K562 (cell line): ENCODE data around the gene ORC4. TPM values are rescaled to one million over a fixed set of nuclear protein-coding genes. Genes with fewer than 3 reads are reported as not detected.

ENCODE experiments used
- ATAC-seq: fragments of 200-7000 bp; cut with Tn5 transposase; 3 replicates; pipeline ENCODE4 v1.9.1; 2020; ENCODE audit warnings: moderate library complexity
- BruUV-seq: library from RNA; stranded (reverse); fragments of 400-500 nt; replicated peaks from 2 replicates; lab custom pipeline; 2021; lab: Mats Ljungman, UMichigan
- CTCF ChIA-PET: fragments of 300-600 bp; formaldehyde crosslinking; extraction: SDS; loops from one replicate; lab custom pipeline; 2021; ENCODE audit warnings: low intra/inter-chr PET ratio; lab: Yijun Ruan, JAX
- POLR2A ChIA-PET: fragments of 300-600, 350-650 bp; sonication (Branson Sonifier 250); formaldehyde crosslinking; extraction: SDS; loops from one replicate; lab custom pipeline; 2021; ENCODE audit warnings: antibody characterized with exemption, inconsistent platforms; lab: Yijun Ruan, JAX
- DNase-seq, 4 experiments: peaks; one replicate each; pipeline versions ENCODE4 v3.0.0 to v3.0.0-alpha.2; 2011 to 2018; ENCODE audit warnings: low spot score in 3 of 4, mixed read lengths in 3 of 4; ENCODE audit errors: extremely low read depth in 1 of 4
- FAIRE-seq: peaks from 2 replicates; lab custom pipeline; 2011; peaks lifted over from hg19 to GRCh38; lab: Jason Lieb, UNC
- H2AFZ ChIP-seq: 2 replicates; pipeline ENCODE4 v1.6.0; 2011; ENCODE audit warnings: low read depth, low read length, control low read depth, inconsistent platforms
- H3K27ac ChIP-seq: fragments of 200-600 bp; 3 replicates; pipeline ENCODE4 v1.8.0; 2011; ENCODE audit warnings: low read depth, mild to moderate bottlenecking, control low read depth, inconsistent platforms, low read length, moderate library complexity, mixed read lengths; ENCODE audit errors: extremely low read depth
- H3K27me3 ChIP-seq, 2 experiments: fragments of 300-600 bp in 1 of 2; 2 replicates in 1 of 2; 3 replicates in 1 of 2; pipeline versions ENCODE4 v1.6.0 to v1.8.0; 2011; ENCODE audit warnings: inconsistent platforms in 2 of 2, low read length in 2 of 2, mild to moderate bottlenecking in 1 of 2, mixed read lengths in 1 of 2, moderate library complexity in 1 of 2; ENCODE audit not compliant: control insufficient read depth in 2 of 2, insufficient read depth in 2 of 2
- H3K36me3 ChIP-seq: fragments of 300-600 bp; 3 replicates; pipeline ENCODE4 v1.8.0; 2011; ENCODE audit warnings: mild to moderate bottlenecking, low read length, inconsistent platforms; ENCODE audit not compliant: control insufficient read depth, insufficient read depth
- H3K4me1 ChIP-seq, 2 experiments: fragments of 200-600 bp in 1 of 2; replicated peaks in 1 of 2; 2 replicates in 1 of 2; 3 replicates in 1 of 2; pipeline versions ENCODE4 v1.5.1 to v1.8.0; 2011; ENCODE audit warnings: inconsistent platforms in 2 of 2, low read length in 2 of 2, mild to moderate bottlenecking in 1 of 2, mixed read lengths in 1 of 2, moderate library complexity in 1 of 2; ENCODE audit not compliant: control insufficient read depth in 2 of 2, insufficient read depth in 2 of 2
- H3K4me2 ChIP-seq: 2 replicates; pipeline ENCODE4 v1.6.1; 2011; ENCODE audit warnings: low read length, control low read depth, inconsistent platforms, mixed read lengths; ENCODE audit not compliant: insufficient read depth
- H3K4me3 ChIP-seq: fragments of 200-600 bp; sonication (generic), shearing (Covaris generic); 2 replicates; pipeline ENCODE4 v1.5.1; 2016; ENCODE audit warnings: control low read depth, inconsistent platforms
- H3K79me2 ChIP-seq: fragments of 200-600 bp; 3 replicates; pipeline ENCODE4 v1.8.0; 2011; ENCODE audit warnings: low read length, inconsistent platforms; ENCODE audit not compliant: control insufficient read depth, insufficient read depth
- H3K9ac ChIP-seq, 2 experiments: 2 replicates each; pipeline versions ENCODE4 v1.6.0 to v1.6.1; 2011; ENCODE audit warnings: low read depth in 2 of 2, low read length in 2 of 2, control low read depth in 1 of 2, inconsistent platforms in 1 of 2, mild to moderate bottlenecking in 1 of 2, mixed read lengths in 1 of 2; ENCODE audit not compliant: insufficient read depth in 1 of 2
- H3K9me1 ChIP-seq: one replicate; pipeline ENCODE4 v1.6.0; 2011; ENCODE audit warnings: inconsistent platforms, mild to moderate bottlenecking, low read length, moderate library complexity; ENCODE audit not compliant: control insufficient read depth, insufficient read depth
- H3K9me3 ChIP-seq: replicated peaks from 2 replicates; pipeline ENCODE4 v1.5.1; 2011; ENCODE audit warnings: low read depth, low read length, inconsistent platforms; ENCODE audit not compliant: control insufficient read depth, insufficient read depth
- H4K20me1 ChIP-seq: replicated peaks from 2 replicates; pipeline ENCODE4 v1.6.1; 2011; ENCODE audit warnings: low read length, inconsistent platforms, mixed read lengths; ENCODE audit not compliant: control insufficient read depth, insufficient read depth
- C11orf30 ChIP-seq: fragments of 450-650 bp; IDR thresholded peaks from 2 replicates; pipeline ENCODE4 v1.6.1; 2016; ENCODE audit warnings: low read depth, mild to moderate bottlenecking
- DDX20 ChIP-seq: fragments of 450-650 bp; IDR thresholded peaks from 2 replicates; pipeline ENCODE4 v1.6.1; 2016; ENCODE audit warnings: missing genetic modification characterization, low read depth, mild to moderate bottlenecking, missing compliant biosample characterization, moderate library complexity
- HDAC6 ChIP-seq: IDR thresholded peaks from 2 replicates; pipeline ENCODE4 v1.6.1; 2012; ENCODE audit warnings: low read depth, mild to moderate bottlenecking, control low read depth, inconsistent platforms, low read length, moderate library complexity
- HEY1 ChIP-seq: fragments of 250-450 bp; sonication (Bioruptor Pico); IDR thresholded peaks from 2 replicates; pipeline ENCODE4 v1.5.0; 2020; ENCODE audit warnings: mild to moderate bottlenecking, moderate library complexity, borderline replicate concordance
- KLF13 ChIP-seq: fragments of 450-650 bp; IDR thresholded peaks from 2 replicates; pipeline ENCODE4 v1.6.1; 2016; ENCODE audit warnings: missing genetic modification characterization, low read depth, mild to moderate bottlenecking, missing compliant biosample characterization, moderate library complexity, borderline replicate concordance
- MAFF ChIP-seq: IDR thresholded peaks from 2 replicates; pipeline ENCODE4 v1.6.1; 2012; ENCODE audit warnings: low read length, improper control_type of control experiment
- MAFG ChIP-seq: fragments of 450-650 bp; conservative IDR thresholded peaks from 2 replicates; pipeline ENCODE4 v1.6.1; 2016; ENCODE audit warnings: missing genetic modification characterization, missing compliant biosample characterization
- MAFK ChIP-seq: IDR thresholded peaks from 2 replicates; pipeline ENCODE4 v1.6.1; 2011; ENCODE audit warnings: low read length, improper control_type of control experiment
- NR2C2 ChIP-seq, 2 experiments: fragments of 200-800 bp in 1 of 2; sonication (Bioruptor generic) in 1 of 2; sonication (generic) in 1 of 2; formaldehyde crosslinking in 1 of 2; IDR thresholded peaks; 2 replicates each; pipeline versions ENCODE4 v1.6.1 to v1.8.0; 2016 to 2022; ENCODE audit warnings: mild to moderate bottlenecking in 1 of 2, missing compliant biosample characterization in 1 of 2, missing genetic modification characterization in 1 of 2, missing genetic modification reagents in 1 of 2
- PURB ChIP-seq: sonication (generic); formaldehyde crosslinking; IDR thresholded peaks from 2 replicates; pipeline ENCODE4 v1.9.0; 2021; ENCODE audit warnings: low read depth, mild to moderate bottlenecking, missing genetic modification reagents
- SMAD4 ChIP-seq: fragments of 250-450 bp; sonication (Bioruptor Pico); conservative IDR thresholded peaks from 2 replicates; pipeline ENCODE4 v1.8.0; 2021; ENCODE audit warnings: inconsistent platforms, mild to moderate bottlenecking, moderate library complexity
- SPI1 ChIP-seq: IDR thresholded peaks from 2 replicates; pipeline ENCODE4 v1.6.1; 2011; ENCODE audit warnings: low read depth, low read length, control low read depth, borderline replicate concordance
- STAT6 ChIP-seq: sonication (generic); formaldehyde crosslinking; IDR thresholded peaks from 2 replicates; pipeline ENCODE4 v1.8.1; 2023; ENCODE audit warnings: mild to moderate bottlenecking, missing genetic modification reagents
- ZBTB1 ChIP-seq: sonication (generic); formaldehyde crosslinking; IDR thresholded peaks from 2 replicates; pipeline ENCODE4 v1.8.1; 2023; ENCODE audit warnings: missing genetic modification reagents, low read depth, mild to moderate bottlenecking, borderline replicate concordance
- ZBTB43 ChIP-seq: sonication (generic); formaldehyde crosslinking; IDR thresholded peaks from 2 replicates; pipeline ENCODE4 v1.8.0; 2023; ENCODE audit warnings: mild to moderate bottlenecking, missing genetic modification reagents
- ZFP1 ChIP-seq: fragments of 450-650 bp; formaldehyde crosslinking; IDR thresholded peaks from 2 replicates; pipeline ENCODE4 v1.4.0; 2020; ENCODE audit warnings: mild to moderate bottlenecking, mixed read lengths
- ZFP30 ChIP-seq: fragments of 250-450 bp; sonication (Bioruptor Pico); IDR thresholded peaks from 2 replicates; pipeline ENCODE4 v1.8.0; 2022; ENCODE audit warnings: moderate library complexity, mild to moderate bottlenecking, inconsistent platforms, borderline replicate concordance
- ZNF316 ChIP-seq: fragments of 450-650 bp; IDR thresholded peaks from 2 replicates; pipeline ENCODE4 v1.6.1; 2016
- ZNF76 ChIP-seq: fragments of 250-450 bp; sonication (Bioruptor Pico); IDR thresholded peaks from 2 replicates; pipeline ENCODE4 v1.4.0; 2020; ENCODE audit warnings: mild to moderate bottlenecking, moderate library complexity, borderline replicate concordance
- WGBS: fragments of 100-300 bp; shearing (Covaris generic); methylation state at CpG from one replicate; pipeline ENCODE4 v1.1.6; 2016; ENCODE audit warnings: low coverage, mixed read lengths; ENCODE audit not compliant: insufficient coverage; ENCODE audit errors: missing lambda C conversion rate; 5-methylcytosine and 5-hydroxymethylcytosine counted together
- in situ Hi-C: fragments of 300-500 bp; cut with MboI; formaldehyde crosslinking; loops from 4 replicates; pipeline ENCODE4 v1.15.0; 2018; ENCODE audit warnings: inconsistent platforms, mixed read lengths
- intact Hi-C: fragments of 100-400 bp; cut with micrococcal nuclease; formaldehyde crosslinking; loops from 2 replicates; pipeline ENCODE4 v1.14.2; 2022
- polyA plus RNA-seq, 8 experiments: library from polyadenylated mRNA; depleted of rRNA in 4 of 8; stranded (reverse) in 5 of 8; unstranded in 3 of 8; fragments of >200 nt; fragmentation: Nextera tagmentation in 2 of 8; fragmentation: Illumina TruSeq in 1 of 8; extraction: Ambion mirVana in 2 of 8; extraction: Trizol in 1 of 8; gene quantifications; 2 replicates each; pipeline versions ENCODE4 v1.2.1 to v1.2.3, GENCODE V29; 2011 to 2014; ENCODE audit warnings: inconsistent platforms in 1 of 8, missing spikeins in 1 of 8
- total RNA-seq, 7 experiments: library from RNA; depleted of rRNA in 6 of 7; stranded (reverse); fragments of >200 nt in 6 of 7; fragmentation: Illumina TruSeq in 2 of 7; extraction: Trizol in 2 of 7; gene quantifications; 2 replicates each; pipeline versions ENCODE4 v1.2.1 to v1.2.3, GENCODE V29; 2011 to 2021; ENCODE audit warnings: low replicate concordance in 1 of 7

The ORC4 gene
- total and polyA plus RNA-seq, 9 of the 15 experiments (the other 6 are each of a cell fraction or from before 2014, with no cell fraction given), result 58.6 to 100 (median 70.5) TPM

- TF ChIP-seq SPI1 (no peak), PURB (CRISPR knock-in tag) (no peak), HEY1 (CRISPR knock-in tag) (no peak), ZBTB1 (CRISPR knock-in tag) (no peak)
Measured at GRCh38 chr2:147977679-147978078, 42.9 kb downstream of the ORC4 start (continued).

GRCh38 chr2:147976102-147976501 lies 44.4 kb downstream of the ORC4 start:
- no peak for DNase-seq
- intact Hi-C loops, result no loop called here
- H3K79me2 ChIP-seq, result peaks cover 51% of the 10 kb centered on the region
- H3K4me2 ChIP-seq, result no peak overlapping the region
- H3K4me1 ChIP-seq, result no peaks in the 10 kb centered on the region; a peak in 1 of 5 replicates
- H3K9ac ChIP-seq, result no peak overlapping the region
- no peak overlapping the region for H3K27ac ChIP-seq
- in situ Hi-C loops, result no loop called here
- WGBS, result 78% methylated on average over 2 of the region's 2 CpGs
- no peak overlapping the region for H2AFZ ChIP-seq
- CTCF ChIA-PET, result no interaction called here
- no peaks in the 10 kb centered on the region for H3K9me3 ChIP-seq
- H3K9me1 ChIP-seq, result no peaks in the 10 kb centered on the region
- no peaks in the 10 kb centered on the region for H3K27me3 ChIP-seq
- peaks cover 17% of the 10 kb centered on the region; the same call in 2 of the 3 replicates for H3K36me3 ChIP-seq
- no peak for FAIRE-seq
- BruUV-seq, result TSS peak; percentile 26
- no peaks in the 10 kb centered on the region for H4K20me1 ChIP-seq
- TF ChIP-seq MAFK (peak; percentile 69), MAFF (peak; percentile 71), HDAC6 (no peak), STAT6 (CRISPR knock-in tag) (no peak), KLF13 (tag) (no peak), MAFG (0 out of 2 replicates have a peak, but pooled peaks have one; percentile 57), ZFP1 (CRISPR knock-in tag) (no peak), ZBTB43 (no peak), SMAD4 (CRISPR knock-in tag) (no peak), NR2C2 (CRISPR knock-in tag; IDR thresholded peaks at IDR 0.05) (no peak), NR2C2 (tag; IDR thresholded peaks at IDR 0.05) (no peak), C11orf30 (peak; percentile 76), ZNF76 (CRISPR knock-in tag) (no peak), ZNF316 (peak; percentile 87), DDX20 (no peak), ZFP30 (CRISPR knock-in tag) (no peak)
- POLR2A ChIA-PET, result no interaction called here
- ATAC-seq, result no peak
- no peak overlapping the region for H3K4me3 ChIP-seq
